Caco-2 (cell line): ENCODE measurements around the gene CHIC2. TPM values are rescaled to one million over a fixed set of nuclear protein-coding genes. Genes with fewer than 3 reads are reported as not detected.
A peak's percentile ranks its signal among the peaks of the same experiment; 100 is the strongest.

Experiments
- BruUV-seq: library from RNA; stranded (reverse); fragments of 400-500 nt; replicated peaks from 2 replicates; lab custom pipeline; 2021; lab: Mats Ljungman, UMichigan
- CTCF ChIA-PET: fragments of 300-600 bp; sonication (Branson Sonifier 250); formaldehyde crosslinking; loops from one replicate; lab custom pipeline; 2022; ENCODE audit warnings: antibody characterized with exemption; lab: Charles Lee
- POLR2A ChIA-PET: fragments of 300-600 bp; sonication (Branson Sonifier 250); formaldehyde crosslinking; loops from one replicate; lab custom pipeline; 2022; ENCODE audit warnings: antibody characterized with exemption; lab: Charles Lee
- DNase-seq, 2 experiments: peaks; one replicate each; pipeline versions ENCODE4 v3.0.0 to v3.0.0-alpha.2; 2020 to 2022
- H3K27me3 ChIP-seq: replicated peaks from 2 replicates; pipeline ENCODE4 v1.6.0; 2011; ENCODE audit warnings: low read length; ENCODE audit not compliant: control insufficient read depth, insufficient read depth
- H3K36me3 ChIP-seq: 2 replicates; pipeline ENCODE4 v1.5.1; 2011; ENCODE audit warnings: low read length; ENCODE audit not compliant: control insufficient read depth, insufficient read depth
- H3K4me1 ChIP-seq: fragments of 250-450 bp; sonication (Bioruptor Pico); 2 replicates; pipeline ENCODE4 v1.5.1; 2020; ENCODE audit warnings: mild to moderate bottlenecking
- H3K4me3 ChIP-seq: 2 replicates; pipeline ENCODE4 v1.5.1; 2011; ENCODE audit warnings: low read depth, mild to moderate bottlenecking, control low read depth, low read length
- H3K9me3 ChIP-seq: fragments of 250-450 bp; sonication (Bioruptor Pico); 2 replicates; pipeline ENCODE4 v1.5.1; 2020; ENCODE audit warnings: mild to moderate bottlenecking, moderate library complexity
- H3K27ac Mint-ChIP-seq: one replicate; pipeline ENCODE4 v1.8.0; 2022; ENCODE audit warnings: mixed read lengths; ENCODE audit not compliant: unreplicated experiment
- H3K27me3 Mint-ChIP-seq: one replicate; pipeline ENCODE4 v1.8.0; 2022; ENCODE audit warnings: mixed read lengths; ENCODE audit not compliant: insufficient read depth, unreplicated experiment
- H3K36me3 Mint-ChIP-seq: one replicate; pipeline ENCODE4 v1.8.0; 2022; ENCODE audit warnings: mild to moderate bottlenecking, mixed read lengths; ENCODE audit not compliant: insufficient read depth, unreplicated experiment
- H3K4me1 Mint-ChIP-seq: one replicate; pipeline ENCODE4 v1.8.0; 2022; ENCODE audit warnings: low read depth, mixed read lengths; ENCODE audit not compliant: unreplicated experiment
- H3K4me3 Mint-ChIP-seq: one replicate; pipeline ENCODE4 v1.8.0; 2022; ENCODE audit warnings: mild to moderate bottlenecking, moderate library complexity, mixed read lengths; ENCODE audit not compliant: unreplicated experiment
- H3K9me3 Mint-ChIP-seq: one replicate; pipeline ENCODE4 v1.8.0; 2022; ENCODE audit warnings: mixed read lengths; ENCODE audit not compliant: unreplicated experiment
- CTCF ChIP-seq, 2 experiments: fragments of 200-600 bp in 1 of 2; IDR thresholded peaks; 1 replicate in 1 of 2; 2 replicates in 1 of 2; pipeline versions ENCODE4 v1.5.1 to v1.8.0; 2011 to 2022; ENCODE audit warnings: antibody characterized with exemption in 1 of 2, control low read depth in 1 of 2, inconsistent platforms in 1 of 2, low read depth in 1 of 2, low read length in 1 of 2, mild to moderate bottlenecking in 1 of 2, moderate library complexity in 1 of 2; ENCODE audit not compliant: insufficient read depth in 1 of 2, severe bottlenecking in 1 of 2, unreplicated experiment in 1 of 2
- intact Hi-C: fragments of 100-400 bp; cut with micrococcal nuclease; formaldehyde crosslinking; loops from one replicate; pipeline ENCODE4 v1.10.0; 2022; ENCODE audit not compliant: unreplicated experiment
- total RNA-seq: library from RNA; stranded (reverse); gene quantifications from 2 replicates; pipeline ENCODE4 v1.2.3, GENCODE V29; 2022

The CHIC2 gene
- total RNA-seq, 1 experiment from 2014 or later = 30.0 TPM

GRCh38 chr4:54092405-54093323 is 28.3 kb upstream of the CHIC2 start:
- Mint-ChIP-seq H3K4me1 (peaks cover 10% of the 10 kb centered on the region), H3K4me3 (peak overlapping the region; percentile 80), H3K9me3 (no peaks in the 10 kb centered on the region), H3K27ac (peak overlapping the region; percentile 75), H3K27me3 (no peaks in the 10 kb centered on the region), H3K36me3 (no peaks in the 10 kb centered on the region)
- Histone ChIP-seq H3K9me3 (no peaks in the 10 kb centered on the region), H3K27me3 (no peaks in the 10 kb centered on the region), H3K36me3 (no peaks in the 10 kb centered on the region), H3K4me1 (0 out of 2 replicates have a peak, but pooled peaks cover 4% of the 10 kb centered on the region), H3K4me3 (peak overlapping the region; percentile 51)
- intact Hi-C loops = loop anchor here (5.0 kb wide), 1 partner anchor 125 kb away; no protein-coding TSS in a partner anchor
- no peak for DNase-seq
- ChIA-PET CTCF (no interaction called here), POLR2A (no interaction called here)
- TF ChIP-seq CTCF (IDR thresholded peaks at IDR 0.05; ENCODE audit: insufficient read depth in 1 of 2, low read depth in 1 of 2, low read length in 1 of 2, severe bottlenecking in 1 of 2, unreplicated experiment in 1 of 2) = no peak
- BruUV-seq = no TSS peak

- CTCF ChIA-PET = interaction anchor here (0.5 kb wide), 1 partner anchor 18 kb away, joined by 3 read pairs; no protein-coding TSS in a partner anchor
- intact Hi-C loops = loop anchor here (5.0 kb wide), 1 partner anchor 125 kb away; no protein-coding TSS in a partner anchor
- DNase-seq = peak; percentile 71 to 79
- peak overlapping the region; percentile 51 for H3K4me3 ChIP-seq
- POLR2A ChIA-PET = no interaction called here
- peak overlapping the region; percentile 80 for H3K4me3 Mint-ChIP-seq
- no peaks in the 10 kb centered on the region for H3K9me3 ChIP-seq
- H3K27ac Mint-ChIP-seq = peak overlapping the region; percentile 75
- no peaks in the 10 kb centered on the region for H3K36me3 ChIP-seq
- H3K27me3 ChIP-seq = no peaks in the 10 kb centered on the region
- TF ChIP-seq CTCF (IDR thresholded peaks at IDR 0.05; ENCODE audit: insufficient read depth in 1 of 2, low read depth in 1 of 2, low read length in 1 of 2, severe bottlenecking in 1 of 2, unreplicated experiment in 1 of 2) = no peak
- H3K9me3 Mint-ChIP-seq = no peaks in the 10 kb centered on the region
- no TSS peak for BruUV-seq
- no peaks in the 10 kb centered on the region for H3K27me3 Mint-ChIP-seq
- H3K4me1 ChIP-seq = 0 out of 2 replicates have a peak, but pooled peaks cover 4% of the 10 kb centered on the region
- no peaks in the 10 kb centered on the region for H3K36me3 Mint-ChIP-seq
- peaks cover 10% of the 10 kb centered on the region for H3K4me1 Mint-ChIP-seq
These were observed 27.4 kb upstream of the CHIC2 start for GRCh38 chr4:54091637-54092404.
